HCT116 (cell line): ENCODE data around the gene GLIPR1. TPM values are rescaled to one million over a fixed set of nuclear protein-coding genes. Genes with fewer than 3 reads are reported as not detected.

Experiments
- ATAC-seq: fragments of 200-7000 bp; cut with Tn5 transposase; 2 replicates; pipeline ENCODE4 v1.9.1; 2020; ENCODE audit warnings: mild to moderate bottlenecking, moderate library complexity
- BruUV-seq: library from RNA; stranded (reverse); fragments of 400-500 nt; replicated peaks from 2 replicates; lab custom pipeline; 2021; lab: Mats Ljungman, UMichigan
- CTCF ChIA-PET: fragments of 300-600 bp; sonication (Branson Sonifier 250); formaldehyde crosslinking; loops from one replicate; lab custom pipeline; 2021; ENCODE audit warnings: antibody characterized with exemption; lab: Charles Lee
- POLR2A ChIA-PET: fragments of 300-600, 350-600 bp; sonication (Branson Sonifier 250); formaldehyde crosslinking; loops from one replicate; lab custom pipeline; 2021; ENCODE audit warnings: antibody characterized with exemption; lab: Charles Lee
- RAD21 ChIA-PET, 2 experiments: fragments of 300-600 bp; sonication (Branson Sonifier 250); formaldehyde crosslinking; loops; one replicate each; lab custom pipeline; 2023; ENCODE audit warnings: low total read pairs in 2 of 2; ENCODE audit not compliant: uncharacterized antibody in 2 of 2, unreplicated experiment in 2 of 2, low non-redundant PET in 1 of 2; lab: Charles Lee
- DNase-seq: peaks from one replicate; pipeline ENCODE4 v3.0.0-alpha.2; 2010; ENCODE audit warnings: low read depth, low spot score
- H2AFZ ChIP-seq: fragments of 200-600 bp; shearing (Covaris generic), sonication (generic); 2 replicates; pipeline ENCODE4 v1.6.1; 2017; ENCODE audit warnings: low read depth, mixed run types, mixed read lengths, antibody characterized with exemption, low read length; ENCODE audit not compliant: poor library complexity, severe bottlenecking
- H3K27ac ChIP-seq: 2 replicates; pipeline ENCODE4 v1.5.1; 2012; ENCODE audit warnings: low read depth, low read length
- H3K27me3 ChIP-seq: fragments of 200-600 bp; sonication (generic); 2 replicates; pipeline ENCODE4 v1.6.1; 2016; ENCODE audit warnings: mixed run types, low read length, mixed read lengths; ENCODE audit not compliant: insufficient read depth
- H3K36me3 ChIP-seq, 2 experiments: fragments of 200-500 bp in 1 of 2; fragments of 200-600 bp in 1 of 2; sonication (Bioruptor generic) in 1 of 2; sonication (generic) in 1 of 2; 2 replicates each; pipeline versions ENCODE4 v1.5.1 to v1.6.1; 2014 to 2016; ENCODE audit warnings: low read length in 2 of 2, inconsistent platforms in 1 of 2, mixed read lengths in 1 of 2, mixed run types in 1 of 2; ENCODE audit not compliant: insufficient read depth in 2 of 2, control insufficient read depth in 1 of 2
- H3K4me1 ChIP-seq, 2 experiments: fragments of 200-600 bp in 1 of 2; sonication (generic) in 1 of 2; 2 replicates each; pipeline versions ENCODE4 v1.5.1 to v1.6.1; 2012 to 2017; ENCODE audit warnings: low read length in 2 of 2, inconsistent platforms in 1 of 2, mild to moderate bottlenecking in 1 of 2, mixed read lengths in 1 of 2, mixed run types in 1 of 2, moderate library complexity in 1 of 2; ENCODE audit not compliant: insufficient read depth in 2 of 2, control insufficient read depth in 1 of 2
- H3K4me2 ChIP-seq: fragments of 200-600 bp; sonication (generic); 2 replicates; pipeline ENCODE4 v1.6.1; 2017; ENCODE audit warnings: mixed run types, low read length, mixed read lengths
- H3K4me3 ChIP-seq, 2 experiments: fragments of 200-600 bp in 1 of 2; sonication (generic) in 1 of 2; replicated peaks in 1 of 2; 2 replicates each; pipeline ENCODE4 v1.5.1; 2011 to 2016; ENCODE audit warnings: low read length in 2 of 2, control low read depth in 1 of 2, low read depth in 1 of 2, mild to moderate bottlenecking in 1 of 2, mixed read lengths in 1 of 2, mixed run types in 1 of 2
- H3K79me2 ChIP-seq: fragments of 200-600 bp; sonication (generic); 2 replicates; pipeline ENCODE4 v1.6.1; 2017; ENCODE audit warnings: mild to moderate bottlenecking, mixed run types, low read length, moderate library complexity, mixed read lengths; ENCODE audit not compliant: insufficient read depth
- H3K9ac ChIP-seq: fragments of 200-600 bp; sonication (generic); 2 replicates; pipeline ENCODE4 v1.6.1; 2016; ENCODE audit warnings: low read length, mixed read lengths
- H3K9me2 ChIP-seq: fragments of 200-600 bp; sonication (generic), shearing (Covaris generic); 2 replicates; pipeline ENCODE4 v1.6.1; 2017; ENCODE audit warnings: mixed run types, mild to moderate bottlenecking, moderate library complexity; ENCODE audit not compliant: insufficient read depth
- H3K9me3 ChIP-seq, 2 experiments: fragments of 200-500 bp in 1 of 2; fragments of 200-600 bp in 1 of 2; sonication (Bioruptor generic) in 1 of 2; sonication (generic) in 1 of 2; 2 replicates each; pipeline ENCODE4 v1.6.1; 2014 to 2017; ENCODE audit warnings: low read length in 2 of 2, mixed read lengths in 2 of 2, inconsistent platforms in 1 of 2, low read depth in 1 of 2, mild to moderate bottlenecking in 1 of 2, mixed run types in 1 of 2, moderate library complexity in 1 of 2; ENCODE audit not compliant: control insufficient read depth in 1 of 2, insufficient read depth in 1 of 2
- H4K20me1 ChIP-seq: fragments of 200-600 bp; sonication (generic), shearing (Covaris generic); 2 replicates; pipeline ENCODE4 v1.6.1; 2017; ENCODE audit warnings: mixed run types, mild to moderate bottlenecking, moderate library complexity; ENCODE audit not compliant: insufficient read depth
- CEBPB ChIP-seq: IDR thresholded peaks from 2 replicates; pipeline ENCODE4 v1.6.1; 2012; ENCODE audit warnings: low read depth
- ELF1 ChIP-seq: IDR thresholded peaks from 2 replicates; pipeline ENCODE4 v1.6.1; 2012; ENCODE audit warnings: low read depth, borderline replicate concordance
- EZH2phosphoT487 ChIP-seq: fragments of 200-600 bp; IDR thresholded peaks from 2 replicates; pipeline ENCODE4 v1.6.1; 2018; ENCODE audit warnings: antibody characterized with exemption, borderline replicate concordance
- FOSL1 ChIP-seq: IDR thresholded peaks from 2 replicates; pipeline ENCODE4 v1.6.1; 2012; ENCODE audit warnings: low read depth
- MAX ChIP-seq: IDR thresholded peaks from 2 replicates; pipeline ENCODE4 v1.6.1; 2012
- POLR2AphosphoS5 ChIP-seq: IDR thresholded peaks from 2 replicates; pipeline ENCODE4 v1.6.1; 2011; ENCODE audit warnings: mild to moderate bottlenecking, low read depth, low read length, moderate library complexity
- TCF7L2 ChIP-seq: IDR thresholded peaks from 2 replicates; pipeline ENCODE4 v1.7.0; 2011; ENCODE audit warnings: borderline replicate concordance, inconsistent platforms; ENCODE audit not compliant: insufficient read depth, insufficient read length; ENCODE audit errors: extremely low read depth
- ZBTB33 ChIP-seq: IDR thresholded peaks from 2 replicates; pipeline ENCODE4 v1.6.1; 2011; ENCODE audit warnings: mild to moderate bottlenecking, low read length, moderate library complexity; ENCODE audit not compliant: insufficient replicate concordance; ENCODE audit errors: extremely low read depth
- ZNF274 ChIP-seq: fragments of 200-500 bp; sonication (Bioruptor generic); IDR thresholded peaks from 2 replicates; pipeline ENCODE4 v1.6.1; 2014; ENCODE audit warnings: mild to moderate bottlenecking, low read depth, low read length, inconsistent platforms
- intact Hi-C: fragments of 100-400 bp; cut with micrococcal nuclease; formaldehyde crosslinking; loops from 2 replicates; pipeline ENCODE4 v1.10.0; 2022
- total RNA-seq: library from RNA; stranded (reverse); gene quantifications from one replicate; pipeline ENCODE4 v1.2.1, GENCODE V29; 2021; ENCODE audit not compliant: unreplicated experiment
- TF ChIP-seq, protein P1 (sequence below): IDR thresholded peaks from 2 replicates; pipeline ENCODE4 v1.6.1; 2012; ENCODE audit warnings: low read depth

GLIPR1 gene
- total RNA-seq, 1 experiment from 2014 or later, result 0.39 TPM

DNA sequence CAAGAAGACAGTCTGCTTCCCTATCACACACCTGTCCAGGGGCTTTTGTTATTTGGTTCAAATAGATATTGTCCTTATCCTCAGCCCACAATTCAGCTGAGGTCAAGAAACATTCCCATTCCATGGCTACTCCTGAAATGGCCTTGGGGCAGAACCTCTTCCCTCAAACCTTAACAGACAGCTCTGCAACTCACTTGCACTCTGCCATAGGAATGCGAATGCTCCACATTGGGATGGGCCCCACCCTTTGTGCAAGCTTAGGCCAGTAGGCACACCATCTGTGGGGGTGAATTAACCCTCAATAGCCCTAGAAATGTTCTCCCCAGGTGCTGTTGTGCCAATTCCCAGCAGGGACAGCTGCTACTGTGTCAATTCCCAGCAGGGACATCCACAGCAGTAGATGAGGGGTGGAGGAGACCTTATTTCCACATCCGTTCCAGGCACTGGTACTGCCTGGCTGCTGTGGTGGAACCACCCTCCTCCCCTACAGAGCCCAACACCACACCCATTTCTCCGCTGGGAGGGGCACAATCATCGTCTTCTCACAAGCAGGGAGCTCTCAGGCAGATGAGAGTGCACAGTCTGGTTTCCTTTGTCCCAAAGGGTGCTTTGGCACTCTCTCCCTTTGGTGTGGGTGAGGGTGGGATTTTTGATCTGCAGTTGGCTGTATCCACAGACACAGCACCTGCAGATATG, 42.3 kb upstream of the GLIPR1 start:
- no peak for DNase-seq
- no peak; the same call in 1 of the 2 replicates for ATAC-seq
- TF ChIP-seq CEBPB, result no peak
- TF ChIP-seq ZNF274, result no peak
- no peak for TF ChIP-seq POLR2AphosphoS5
- TF ChIP-seq TCF7L2, result no peak
- no peak for TF ChIP-seq FOSL1
- TF ChIP-seq EZH2phosphoT487, result no peak
- no peak for TF ChIP-seq MAX
- no peak for TF ChIP-seq ELF1
- TF ChIP-seq, protein P1, sequence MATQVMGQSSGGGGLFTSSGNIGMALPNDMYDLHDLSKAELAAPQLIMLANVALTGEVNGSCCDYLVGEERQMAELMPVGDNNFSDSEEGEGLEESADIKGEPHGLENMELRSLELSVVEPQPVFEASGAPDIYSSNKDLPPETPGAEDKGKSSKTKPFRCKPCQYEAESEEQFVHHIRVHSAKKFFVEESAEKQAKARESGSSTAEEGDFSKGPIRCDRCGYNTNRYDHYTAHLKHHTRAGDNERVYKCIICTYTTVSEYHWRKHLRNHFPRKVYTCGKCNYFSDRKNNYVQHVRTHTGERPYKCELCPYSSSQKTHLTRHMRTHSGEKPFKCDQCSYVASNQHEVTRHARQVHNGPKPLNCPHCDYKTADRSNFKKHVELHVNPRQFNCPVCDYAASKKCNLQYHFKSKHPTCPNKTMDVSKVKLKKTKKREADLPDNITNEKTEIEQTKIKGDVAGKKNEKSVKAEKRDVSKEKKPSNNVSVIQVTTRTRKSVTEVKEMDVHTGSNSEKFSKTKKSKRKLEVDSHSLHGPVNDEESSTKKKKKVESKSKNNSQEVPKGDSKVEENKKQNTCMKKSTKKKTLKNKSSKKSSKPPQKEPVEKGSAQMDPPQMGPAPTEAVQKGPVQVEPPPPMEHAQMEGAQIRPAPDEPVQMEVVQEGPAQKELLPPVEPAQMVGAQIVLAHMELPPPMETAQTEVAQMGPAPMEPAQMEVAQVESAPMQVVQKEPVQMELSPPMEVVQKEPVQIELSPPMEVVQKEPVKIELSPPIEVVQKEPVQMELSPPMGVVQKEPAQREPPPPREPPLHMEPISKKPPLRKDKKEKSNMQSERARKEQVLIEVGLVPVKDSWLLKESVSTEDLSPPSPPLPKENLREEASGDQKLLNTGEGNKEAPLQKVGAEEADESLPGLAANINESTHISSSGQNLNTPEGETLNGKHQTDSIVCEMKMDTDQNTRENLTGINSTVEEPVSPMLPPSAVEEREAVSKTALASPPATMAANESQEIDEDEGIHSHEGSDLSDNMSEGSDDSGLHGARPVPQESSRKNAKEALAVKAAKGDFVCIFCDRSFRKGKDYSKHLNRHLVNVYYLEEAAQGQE, result no peak
- TF ChIP-seq ZBTB33, result no peak
- Histone ChIP-seq H3K9me2 (no peaks in the 10 kb centered on the region), H3K4me2 (no peak overlapping the region), H3K36me3 (no peaks in the 10 kb centered on the region), H3K27ac (no peak overlapping the region), H3K79me2 (no peaks in the 10 kb centered on the region), H3K27me3 (no peaks in the 10 kb centered on the region), H2AFZ (no peak overlapping the region), H3K9me3 (peaks cover 0 to 12% of the 10 kb centered on the region in 2 experiments; a peak in 2 of 4 replicates), H3K4me1 (no peaks in the 10 kb centered on the region), H3K4me3 (no peak overlapping the region), H4K20me1 (no peaks in the 10 kb centered on the region), H3K9ac (no peak overlapping the region)
- intact Hi-C loops, result no loop called here
- CTCF ChIA-PET, result no interaction called here
- POLR2A ChIA-PET, result no interaction called here
- RAD21 ChIA-PET, result no interaction called here
- BruUV-seq, result no TSS peak
